Measurements from ENCODE around the gene TAS2R41. TPM values are rescaled to one million over a fixed set of nuclear protein-coding genes. Genes with fewer than 3 reads are reported as not detected.
A peak's percentile ranks its signal among the peaks of the same experiment; 100 is the strongest.

The TAS2R41 gene
- polyA plus RNA-seq, 1 donor (not counting 4 experiments of a cell fraction or from before 2014, with no cell fraction given), result not detected

GRCh38 chr7:143505838-143506237 lies 28.2 kb downstream of the TAS2R41 start:
- Histone ChIP-seq H3K4me1 (ENCODE audit: control insufficient read depth, extremely low read depth, insufficient read depth, low read length) (peaks cover 8% of the 10 kb centered on the region), H3K79me2 (ENCODE audit: control insufficient read depth, insufficient read depth, low read length) (no peaks in the 10 kb centered on the region), H3K9me3 (ENCODE audit: control insufficient read depth, low read depth, low read length) (no peaks in the 10 kb centered on the region), H4K20me1 (ENCODE audit: control insufficient read depth, extremely low read depth, insufficient read depth, low read length) (no peaks in the 10 kb centered on the region), H3K4me3 (ENCODE audit: control insufficient read depth in 2 of 3, extremely low read depth in 1 of 3, insufficient read depth in 2 of 3, low read depth in 1 of 3, low read length in 3 of 3) (no peak overlapping the region), H3K9me1 (ENCODE audit: control insufficient read depth, extremely low read depth, insufficient read depth, low read length) (no peaks in the 10 kb centered on the region), H3K4me2 (ENCODE audit: control insufficient read depth, extremely low read depth, insufficient read depth, low read depth, low read length) (no peak overlapping the region), H3K9ac (ENCODE audit: control insufficient read depth, extremely low read depth, insufficient read depth, low read length) (no peak overlapping the region), H3K36me3 (ENCODE audit: control insufficient read depth in 2 of 2, extremely low read depth in 1 of 2, insufficient read depth in 2 of 2, low read length in 2 of 2) (no peaks in the 10 kb centered on the region), H3K27me3 (ENCODE audit: control insufficient read depth, extremely low read depth, insufficient read depth, low read length) (no peaks in the 10 kb centered on the region), H3K27ac (ENCODE audit: control insufficient read depth, insufficient read depth, low read length) (no peak overlapping the region), H2AFZ (ENCODE audit: control insufficient read depth, low read length) (no peak overlapping the region)
- no peak for DNase-seq (ENCODE audit: low read depth, low spot score)
- TF ChIP-seq EZH2 (IDR thresholded peaks at IDR 0.05; ENCODE audit: low read length) (no peak), CTCF (optimal IDR thresholded peaks at IDR 0.05 in 1 of 3, IDR thresholded peaks at IDR 0.05 in 1 of 3, conservative IDR thresholded peaks at IDR 0.05 in 1 of 3; ENCODE audit: extremely low read depth in 1 of 3, insufficient read depth in 2 of 3, low read length in 3 of 3) (no peak)
- dilution Hi-C loops (cut with MboI; ENCODE audit: extremely low pct_ligation_motif_present, low sequenced_read_pairs), result no loop called here
- FAIRE-seq, result no peak

GRCh38 chr7:143507094-143507518 lies 29.4 kb downstream of the TAS2R41 start:
- Histone ChIP-seq H3K4me1 (ENCODE audit: control insufficient read depth, extremely low read depth, insufficient read depth, low read length) (peaks cover 11% of the 10 kb centered on the region), H3K27me3 (ENCODE audit: control insufficient read depth, extremely low read depth, insufficient read depth, low read length) (no peaks in the 10 kb centered on the region), H4K20me1 (ENCODE audit: control insufficient read depth, extremely low read depth, insufficient read depth, low read length) (no peaks in the 10 kb centered on the region), H3K4me3 (ENCODE audit: control insufficient read depth in 2 of 3, extremely low read depth in 1 of 3, insufficient read depth in 2 of 3, low read depth in 1 of 3, low read length in 3 of 3) (no peak overlapping the region), H2AFZ (ENCODE audit: control insufficient read depth, low read length) (peak overlapping the region; percentile 12), H3K79me2 (ENCODE audit: control insufficient read depth, insufficient read depth, low read length) (no peaks in the 10 kb centered on the region), H3K9ac (ENCODE audit: control insufficient read depth, extremely low read depth, insufficient read depth, low read length) (no peak overlapping the region), H3K27ac (ENCODE audit: control insufficient read depth, insufficient read depth, low read length) (no peak overlapping the region), H3K36me3 (ENCODE audit: control insufficient read depth in 2 of 2, extremely low read depth in 1 of 2, insufficient read depth in 2 of 2, low read length in 2 of 2) (no peaks in the 10 kb centered on the region), H3K9me1 (ENCODE audit: control insufficient read depth, extremely low read depth, insufficient read depth, low read length) (no peaks in the 10 kb centered on the region), H3K4me2 (ENCODE audit: control insufficient read depth, extremely low read depth, insufficient read depth, low read depth, low read length) (peak overlapping the region; percentile 11), H3K9me3 (ENCODE audit: control insufficient read depth, low read depth, low read length) (no peaks in the 10 kb centered on the region)
- dilution Hi-C loops (cut with MboI; ENCODE audit: extremely low pct_ligation_motif_present, low sequenced_read_pairs), result no loop called here
- TF ChIP-seq EZH2 (IDR thresholded peaks at IDR 0.05; ENCODE audit: low read length), result no peak
- no peak for TF ChIP-seq CTCF (optimal IDR thresholded peaks at IDR 0.05 in 1 of 3, IDR thresholded peaks at IDR 0.05 in 1 of 3, conservative IDR thresholded peaks at IDR 0.05 in 1 of 3; ENCODE audit: extremely low read depth in 1 of 3, insufficient read depth in 2 of 3, low read length in 3 of 3)
- peak; percentile 51 for FAIRE-seq
- no peak for DNase-seq (ENCODE audit: low read depth, low spot score)
